Measurements from ENCODE around the gene PKP2.

PKP2 gene

GRCh38 chr12:32742133-32742532, 154.4 kb downstream of the PKP2 start:
- Histone ChIP-seq H3K4me3 (ENCODE audit: low read length) (no peak overlapping the region), H3K27ac (ENCODE audit: low read length) (no peak overlapping the region), H3K9ac (ENCODE audit: low read length) (no peak overlapping the region), H3K36me3 (ENCODE audit: control insufficient read depth, low read depth, low read length) (peaks cover 86% of the 10 kb centered on the region), H3K9me3 (ENCODE audit: control insufficient read depth, low read depth, low read length) (no peaks in the 10 kb centered on the region), H3K27me3 (ENCODE audit: control insufficient read depth, insufficient read depth, low read length) (no peaks in the 10 kb centered on the region), H3K4me1 (ENCODE audit: control insufficient read depth, low read depth, low read length) (no peaks in the 10 kb centered on the region)
